HFFc6 (cell line): ENCODE measurements around the gene AGXT. TPM values are rescaled to one million over a fixed set of nuclear protein-coding genes. Genes with fewer than 3 reads are reported as not detected.

Experiments used
- DNase-seq: peaks from one replicate; pipeline ENCODE4 v3.0.0-alpha.2; 2018
- H3K27ac Mint-ChIP-seq: 2 replicates; pipeline ENCODE4 v1.8.0; 2020; ENCODE audit warnings: mild to moderate bottlenecking, mixed read lengths
- H3K27me3 Mint-ChIP-seq: 2 replicates; pipeline ENCODE4 v1.8.0; 2021; ENCODE audit warnings: mild to moderate bottlenecking, moderate library complexity, mixed read lengths; ENCODE audit not compliant: insufficient read depth
- H3K36me3 Mint-ChIP-seq: 2 replicates; pipeline ENCODE4 v1.8.0; 2021; ENCODE audit warnings: low read depth, mixed read lengths
- H3K4me1 Mint-ChIP-seq: 2 replicates; pipeline ENCODE4 v1.8.0; 2020; ENCODE audit warnings: low read depth, mixed read lengths
- H3K4me3 Mint-ChIP-seq: 2 replicates; pipeline ENCODE4 v1.8.0; 2020; ENCODE audit warnings: mild to moderate bottlenecking, moderate library complexity, mixed read lengths
- H3K9me3 Mint-ChIP-seq: 2 replicates; pipeline ENCODE4 v1.8.0; 2020; ENCODE audit warnings: mild to moderate bottlenecking, mixed read lengths
- CTCF ChIP-seq: fragments of 200-600 bp; sonication (generic); IDR thresholded peaks from 2 replicates; pipeline ENCODE4 v1.5.0; 2021; ENCODE audit warnings: antibody characterized with exemption, mild to moderate bottlenecking
- total RNA-seq, 6 experiments: library from RNA; stranded (reverse); fragmentation: NEBNext Ultra II Directional; extraction: Animal tissue kit (Norgen Biotek cat#: 25700); gene quantifications; 2 replicates in 1 of 6; 3 replicates in 5 of 6; pipeline ENCODE4 v1.2.3, GENCODE V29; 2021

AGXT gene
- total RNA-seq, 6 experiments from 2014 or later = not detected

- Mint-ChIP-seq H3K27me3 (peaks cover 2% of the 10 kb centered on the region; the same call in 1 of the 2 replicates), H3K36me3 (no peaks in the 10 kb centered on the region), H3K27ac (no peak overlapping the region), H3K4me1 (peaks cover 22% of the 10 kb centered on the region), H3K9me3 (no peaks in the 10 kb centered on the region), H3K4me3 (no peak overlapping the region)
- TF ChIP-seq CTCF = no peak
- DNase-seq = no peak
Measured at GRCh38 chr2:240918258-240919091, 49.9 kb downstream of the AGXT start.

GRCh38 chr2:240919161-240919781 is 50.6 kb downstream of the AGXT start:
- Mint-ChIP-seq H3K4me3 (no peak overlapping the region), H3K4me1 (peaks cover 18% of the 10 kb centered on the region), H3K27me3 (peaks cover 2% of the 10 kb centered on the region; the same call in 1 of the 2 replicates), H3K27ac (no peak overlapping the region), H3K36me3 (no peaks in the 10 kb centered on the region), H3K9me3 (no peaks in the 10 kb centered on the region)
- TF ChIP-seq CTCF = no peak
- DNase-seq = no peak

- no peak for DNase-seq
- no peak for TF ChIP-seq CTCF
Measured at GRCh38 chr2:240919786-240920782, 51.5 kb downstream of the AGXT start.

GRCh38 chr2:240920783-240921231 is 52.2 kb downstream of the AGXT start:
- Mint-ChIP-seq H3K36me3 (no peaks in the 10 kb centered on the region), H3K4me3 (no peak overlapping the region; the same call in 1 of the 2 replicates), H3K27me3 (peaks cover 2% of the 10 kb centered on the region; the same call in 1 of the 2 replicates), H3K27ac (peak overlapping the region; percentile 99), H3K9me3 (no peaks in the 10 kb centered on the region), H3K4me1 (peaks cover 18% of the 10 kb centered on the region)
- no peak for DNase-seq
- TF ChIP-seq CTCF = no peak

More at GRCh38 chr2:240919786-240920782, 51.5 kb downstream of the AGXT start:
- Mint-ChIP-seq H3K4me1 (peaks cover 18% of the 10 kb centered on the region), H3K27ac (peak overlapping the region; percentile 99), H3K36me3 (no peaks in the 10 kb centered on the region), H3K4me3 (no peak overlapping the region), H3K27me3 (peaks cover 2% of the 10 kb centered on the region; the same call in 1 of the 2 replicates), H3K9me3 (no peaks in the 10 kb centered on the region)
